ENCODE results near the gene TNFAIP3.

- TF ChIP-seq, protein P1, sequence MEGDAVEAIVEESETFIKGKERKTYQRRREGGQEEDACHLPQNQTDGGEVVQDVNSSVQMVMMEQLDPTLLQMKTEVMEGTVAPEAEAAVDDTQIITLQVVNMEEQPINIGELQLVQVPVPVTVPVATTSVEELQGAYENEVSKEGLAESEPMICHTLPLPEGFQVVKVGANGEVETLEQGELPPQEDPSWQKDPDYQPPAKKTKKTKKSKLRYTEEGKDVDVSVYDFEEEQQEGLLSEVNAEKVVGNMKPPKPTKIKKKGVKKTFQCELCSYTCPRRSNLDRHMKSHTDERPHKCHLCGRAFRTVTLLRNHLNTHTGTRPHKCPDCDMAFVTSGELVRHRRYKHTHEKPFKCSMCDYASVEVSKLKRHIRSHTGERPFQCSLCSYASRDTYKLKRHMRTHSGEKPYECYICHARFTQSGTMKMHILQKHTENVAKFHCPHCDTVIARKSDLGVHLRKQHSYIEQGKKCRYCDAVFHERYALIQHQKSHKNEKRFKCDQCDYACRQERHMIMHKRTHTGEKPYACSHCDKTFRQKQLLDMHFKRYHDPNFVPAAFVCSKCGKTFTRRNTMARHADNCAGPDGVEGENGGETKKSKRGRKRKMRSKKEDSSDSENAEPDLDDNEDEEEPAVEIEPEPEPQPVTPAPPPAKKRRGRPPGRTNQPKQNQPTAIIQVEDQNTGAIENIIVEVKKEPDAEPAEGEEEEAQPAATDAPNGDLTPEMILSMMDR (conservative IDR thresholded peaks at IDR 0.05 in 1 of 2, IDR thresholded peaks at IDR 0.05 in 1 of 2; ENCODE audit: low read depth in 1 of 2, low read length in 2 of 2): no peak
- TF ChIP-seq EZH2 (IDR thresholded peaks at IDR 0.05; ENCODE audit: low read length, missing control alignments): no peak
Measured at GRCh38 chr6:137876547-137876946, 9.5 kb downstream of the TNFAIP3 start.
